HepG2 (cell line): ENCODE measurements around the gene CABLES2. TPM values are rescaled to one million over a fixed set of nuclear protein-coding genes. Genes with fewer than 3 reads are reported as not detected.

Experiments used
- CBX5 ChIP-seq: sonication (generic); formaldehyde crosslinking; IDR thresholded peaks from 2 replicates; pipeline ENCODE4 v1.4.0; 2020; ENCODE audit warnings: missing genetic modification reagents, borderline replicate concordance
- CCAR2 ChIP-seq: fragments of 200-400 bp; formaldehyde crosslinking; optimal IDR thresholded peaks from 2 replicates; pipeline ENCODE3; 2018; ENCODE audit warnings: low read depth, mild to moderate bottlenecking, low read length, moderate library complexity
- CREBL2 ChIP-seq: sonication (generic); formaldehyde crosslinking; IDR thresholded peaks from 2 replicates; pipeline ENCODE4 v1.8.1; 2023; ENCODE audit warnings: missing genetic modification reagents, mild to moderate bottlenecking, borderline replicate concordance
- DR1 ChIP-seq: sonication (generic); formaldehyde crosslinking; IDR thresholded peaks from 2 replicates; pipeline ENCODE4 v1.8.0; 2021; ENCODE audit warnings: mild to moderate bottlenecking, missing genetic modification reagents, inconsistent platforms
- FOSL2 ChIP-seq: sonication (generic); formaldehyde crosslinking; IDR thresholded peaks from 2 replicates; pipeline ENCODE4 v1.4.0; 2020; ENCODE audit warnings: missing genetic modification reagents
- GZF1 ChIP-seq: sonication (generic); formaldehyde crosslinking; IDR thresholded peaks from 2 replicates; pipeline ENCODE4 v1.5.1; 2020; ENCODE audit warnings: mild to moderate bottlenecking, missing genetic modification reagents
- HDAC6 ChIP-seq: fragments of 200-600 bp; sonication (generic); IDR thresholded peaks from 2 replicates; pipeline ENCODE4 v1.7.0; 2017; ENCODE audit warnings: mild to moderate bottlenecking, antibody characterized with exemption, low read length, low read depth
- HNF4A ChIP-seq: sonication (generic); formaldehyde crosslinking; IDR thresholded peaks from 2 replicates; pipeline ENCODE4 v1.4.0; 2020; ENCODE audit warnings: missing genetic modification reagents
- HNRNPUL1 ChIP-seq: fragments of 200-400 bp; formaldehyde crosslinking; IDR thresholded peaks from 2 replicates; pipeline ENCODE4 v1.6.1; 2017; ENCODE audit warnings: low read depth, mild to moderate bottlenecking, low read length, moderate library complexity
- JUND ChIP-seq: sonication (generic); formaldehyde crosslinking; IDR thresholded peaks from 2 replicates; pipeline ENCODE4 v1.8.0; 2022; ENCODE audit warnings: mild to moderate bottlenecking, missing genetic modification reagents
- MTF2 ChIP-seq: sonication (generic); formaldehyde crosslinking; IDR thresholded peaks from 2 replicates; pipeline ENCODE4 v1.5.0; 2020; ENCODE audit warnings: missing genetic modification reagents, borderline replicate concordance
- NR2F1 ChIP-seq, 2 experiments: fragments of 450-650 bp in 1 of 2; formaldehyde crosslinking in 1 of 2; IDR thresholded peaks; 2 replicates each; pipeline versions ENCODE4 v1.5.0 to v1.6.1; 2016 to 2020; ENCODE audit warnings: mild to moderate bottlenecking in 1 of 2, missing compliant biosample characterization in 1 of 2, missing genetic modification reagents in 1 of 2, moderate library complexity in 1 of 2
- PLRG1 ChIP-seq: fragments of 450-650 bp; conservative IDR thresholded peaks from 2 replicates; pipeline ENCODE4 v1.6.1; 2016
- SP1 ChIP-seq, 2 experiments: fragments of 450-650 bp in 1 of 2; sonication (generic) in 1 of 2; formaldehyde crosslinking in 1 of 2; IDR thresholded peaks; 2 replicates each; pipeline versions ENCODE4 v1.4.0 to v1.6.1; 2016 to 2020; ENCODE audit warnings: missing genetic modification reagents in 1 of 2
- ZBTB37 ChIP-seq: sonication (generic); formaldehyde crosslinking; IDR thresholded peaks from 2 replicates; pipeline ENCODE4 v1.4.0; 2020; ENCODE audit warnings: mild to moderate bottlenecking, missing genetic modification reagents
- ZNF205 ChIP-seq: IDR thresholded peaks from 2 replicates; pipeline ENCODE4 v1.6.1; 2018; ENCODE audit warnings: missing biosample characterization, missing genetic modification reagents
- ZNF207 ChIP-seq: fragments of 450-650 bp; IDR thresholded peaks from 2 replicates; pipeline ENCODE4 v1.6.1; 2016; ENCODE audit warnings: antibody characterized with exemption, borderline replicate concordance
- ZNF232 ChIP-seq: sonication (generic); formaldehyde crosslinking; IDR thresholded peaks from 2 replicates; pipeline ENCODE4 v1.4.0; 2020; ENCODE audit warnings: missing genetic modification reagents, borderline replicate concordance
- ZNF512 ChIP-seq: sonication (generic); formaldehyde crosslinking; IDR thresholded peaks from 2 replicates; pipeline ENCODE4 v1.4.0; 2020; ENCODE audit warnings: mild to moderate bottlenecking, missing genetic modification reagents
- ZNF569 ChIP-seq: sonication (generic); formaldehyde crosslinking; IDR thresholded peaks from 2 replicates; pipeline ENCODE4 v1.5.0; 2020; ENCODE audit warnings: mild to moderate bottlenecking, missing genetic modification reagents, moderate library complexity, borderline replicate concordance
- ZNF7 ChIP-seq: IDR thresholded peaks from 2 replicates; pipeline ENCODE4 v1.6.1; 2016; ENCODE audit warnings: missing biosample characterization, missing genetic modification reagents
- ZNF777 ChIP-seq: sonication (generic); formaldehyde crosslinking; IDR thresholded peaks from 2 replicates; pipeline ENCODE4 v1.4.0; 2020; ENCODE audit warnings: missing genetic modification reagents
- ZNF792 ChIP-seq: IDR thresholded peaks from 2 replicates; pipeline ENCODE4 v1.6.1; 2016
- ZNF800 ChIP-seq: sonication (generic); formaldehyde crosslinking; IDR thresholded peaks from 2 replicates; pipeline ENCODE4 v1.4.0; 2020; ENCODE audit warnings: missing genetic modification reagents
- ZSCAN29 ChIP-seq: sonication (generic); formaldehyde crosslinking; conservative IDR thresholded peaks from 2 replicates; pipeline ENCODE4 v1.4.0; 2020; ENCODE audit warnings: mild to moderate bottlenecking, missing genetic modification reagents
- polyA plus RNA-seq, 8 experiments: library from polyadenylated mRNA; depleted of rRNA in 3 of 8; stranded (reverse) in 7 of 8; unstranded in 1 of 8; fragments of >200 nt; fragmentation: Illumina TruSeq in 4 of 8; extraction: Trizol in 4 of 8; gene quantifications; 2 replicates each; pipeline versions ENCODE4 v1.2.1 to v1.2.3, GENCODE V29; 2011 to 2016; ENCODE audit warnings: low read depth in 4 of 8, missing spikeins in 1 of 8, mixed read lengths in 1 of 8; ENCODE audit not compliant: insufficient read depth in 1 of 8
- total RNA-seq, 5 experiments: library from RNA; depleted of rRNA; stranded (reverse); fragments of >200 nt; fragmentation: Illumina TruSeq; extraction: Trizol; gene quantifications; 2 replicates each; pipeline ENCODE4 v1.2.3, GENCODE V29; 2016; ENCODE audit warnings: low read depth in 1 of 5

The CABLES2 gene
- total and polyA plus RNA-seq, 2 of the 13 experiments (the other 11 are each of a cell fraction or from before 2014, with no cell fraction given) = 5.2 to 9.7 TPM

GRCh38 chr20:62370807-62371587 lies 36.1 kb downstream of the CABLES2 start (continued):
- no peak for TF ChIP-seq HNRNPUL1
- TF ChIP-seq SP1 (IDR thresholded peaks at IDR 0.05) = no peak
- TF ChIP-seq SP1 (CRISPR knock-in tag; IDR thresholded peaks at IDR 0.05) = no peak
- no peak; the same call in 1 of the 2 replicates for TF ChIP-seq JUND
- TF ChIP-seq ZSCAN29 (CRISPR knock-in tag) = peak; percentile 74; the same call in 1 of the 2 replicates
- no peak for TF ChIP-seq ZNF207
- TF ChIP-seq MTF2 (CRISPR knock-in tag) = no peak
- TF ChIP-seq ZNF232 = no peak
- TF ChIP-seq GZF1 (CRISPR knock-in tag) = peak; percentile 89
- TF ChIP-seq ZNF512 (CRISPR knock-in tag) = 0 out of 2 replicates have a peak, but pooled peaks have one; percentile 30
- TF ChIP-seq ZNF569 (CRISPR knock-in tag) = no peak
- TF ChIP-seq PLRG1 = no peak
- no peak; the same call in 1 of the 2 replicates for TF ChIP-seq ZNF7 (CRISPR knock-in tag)
- TF ChIP-seq ZNF777 (CRISPR knock-in tag) = no peak
- no peak for TF ChIP-seq HDAC6
- TF ChIP-seq NR2F1 (CRISPR knock-in tag; IDR thresholded peaks at IDR 0.05) = peak; percentile 47 to 75
- TF ChIP-seq FOSL2 (CRISPR knock-in tag) = no peak
- no peak for TF ChIP-seq CCAR2
- peak; percentile 35; the same call in 1 of the 2 replicates for TF ChIP-seq ZBTB37
- TF ChIP-seq HNF4A (CRISPR knock-in tag) = peak; percentile 97
- TF ChIP-seq ZNF800 (CRISPR knock-in tag) = no peak
- no peak; the same call in 1 of the 2 replicates for TF ChIP-seq DR1
- TF ChIP-seq CBX5 (CRISPR knock-in tag) = peak; percentile 63; the same call in 1 of the 2 replicates
- peak; percentile 61; the same call in 1 of the 2 replicates for TF ChIP-seq ZNF792 (CRISPR knock-in tag)
- peak; percentile 36 for TF ChIP-seq ZNF205 (CRISPR knock-in tag)
- no peak for TF ChIP-seq CREBL2
